H4 (cell line): ENCODE results near the gene OR3A3. TPM values are rescaled to one million over a fixed set of nuclear protein-coding genes. Genes with fewer than 3 reads are reported as not detected.

Source experiments
- DNase-seq: peaks from one replicate; pipeline ENCODE4 v3.0.0-alpha.2; 2015; ENCODE audit warnings: low spot score
- total RNA-seq: library from RNA; depleted of rRNA; stranded (reverse); fragments of >200 nt; shearing (Covaris generic); gene quantifications from 2 replicates; pipeline ENCODE4 v1.2.3, GENCODE V29; 2014; rRNA removed

Gene OR3A3
- total RNA-seq, 1 experiment from 2014 or later = not detected

- DNase-seq = no peak
Observed at GRCh38 chr17:3472137-3472536, 61.0 kb downstream of the OR3A3 start.

Other genes starting within 250 kb of the OR3A3 start
- not detected in 2 replicates for gene OR1A2, start 213.9 kb upstream of the OR3A3 start, total RNA-seq
- gene OR1A1, start 203.7 kb upstream of the OR3A3 start, total RNA-seq = not detected in 2 replicates
- not detected in 2 replicates for gene OR3A1, start 113.0 kb upstream of the OR3A3 start, total RNA-seq
- not detected in 2 replicates for gene OR3A2, start 25.1 kb upstream of the OR3A3 start, total RNA-seq
- gene OR1E1, start 13.0 kb upstream of the OR3A3 start, total RNA-seq = not detected in 2 replicates
- not detected in 2 replicates for gene OR1E2, start 22.5 kb downstream of the OR3A3 start, total RNA-seq
- gene SPATA22, start 60.4 kb downstream of the OR3A3 start, total RNA-seq = not detected in 2 replicates
- gene ASPA, start 64.6 kb downstream of the OR3A3 start, total RNA-seq = 0.16 and 0.66 TPM in 2 replicates
- gene TRPV3, start 146.4 kb downstream of the OR3A3 start, total RNA-seq = not detected in 2 replicates
- gene TRPV1, start 198.0 kb downstream of the OR3A3 start, total RNA-seq = 1.2 and 1.7 TPM in 2 replicates
- gene SHPK, start 224.9 kb downstream of the OR3A3 start, total RNA-seq = 4.9 and 6.1 TPM in 2 replicates
- gene CTNS, start 225.4 kb downstream of the OR3A3 start, total RNA-seq = 12.6 and 22.6 TPM in 2 replicates